ENCODE data around the gene CPSF3.
"Not testable (repeated sequence)": the region's sequence is repeated elsewhere in the genome, so short reads cannot be mapped to it uniquely, and the experiment has no call there.

Gene CPSF3

GRCh38 chr2:9466147-9466683 lies 42.8 kb downstream of the CPSF3 start:
- no peak for DNase-seq (ENCODE audit: low read depth)

DNA sequence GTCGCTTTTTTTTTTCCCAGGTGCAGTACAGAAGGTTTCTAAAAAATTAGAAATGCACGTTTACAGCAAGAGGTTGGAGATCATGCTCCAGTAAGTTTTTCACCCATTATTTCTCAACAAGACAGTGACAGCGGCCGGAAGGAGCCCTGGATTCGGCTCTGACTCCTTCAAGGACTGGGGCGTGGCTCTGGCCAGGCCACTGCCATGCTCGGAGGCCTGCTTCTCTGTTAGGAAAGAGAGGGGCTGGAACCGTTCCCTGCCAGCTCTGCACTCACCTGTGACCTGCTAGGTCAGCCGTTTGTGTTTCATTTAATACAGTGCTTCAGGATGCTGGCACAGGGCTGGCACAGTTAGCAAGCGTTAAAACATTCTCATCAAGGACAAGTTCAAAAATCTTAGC lies 44.2 kb downstream of the CPSF3 start:
- no peak for DNase-seq (ENCODE audit: low read depth)

DNA sequence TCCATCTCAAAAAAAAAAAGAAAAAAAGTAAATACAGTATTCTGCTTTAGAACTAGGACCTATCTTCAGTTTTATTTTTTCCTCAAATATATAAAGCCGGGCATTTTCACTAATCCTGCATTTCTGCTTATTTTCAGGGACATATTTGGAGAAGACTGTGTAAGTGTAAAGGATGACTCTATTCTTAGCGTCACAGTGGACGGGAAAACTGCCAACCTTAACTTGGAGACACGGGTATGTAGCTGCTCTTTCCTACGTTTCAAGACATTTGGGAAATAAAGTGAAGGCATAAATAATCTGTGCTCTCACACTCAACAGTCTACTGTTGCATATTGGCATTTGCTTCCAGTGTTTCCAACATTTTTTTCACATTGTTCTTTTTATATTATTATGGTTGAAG lies 47.8 kb downstream of the CPSF3 start:
- no peak for DNase-seq (ENCODE audit: low read depth)

GRCh38 chr2:9472511-9472910 lies 49.1 kb downstream of the CPSF3 start:
- DNase-seq (ENCODE audit: low read depth), result no peak

GRCh38 chr2:9473308-9473984 lies 50.0 kb downstream of the CPSF3 start:
- no peak for DNase-seq (ENCODE audit: low read depth)

- peak; percentile 26 for DNase-seq (ENCODE audit: low read depth)
These were observed 50.5 kb downstream of the CPSF3 start for GRCh38 chr2:9473985-9474360.

DNA sequence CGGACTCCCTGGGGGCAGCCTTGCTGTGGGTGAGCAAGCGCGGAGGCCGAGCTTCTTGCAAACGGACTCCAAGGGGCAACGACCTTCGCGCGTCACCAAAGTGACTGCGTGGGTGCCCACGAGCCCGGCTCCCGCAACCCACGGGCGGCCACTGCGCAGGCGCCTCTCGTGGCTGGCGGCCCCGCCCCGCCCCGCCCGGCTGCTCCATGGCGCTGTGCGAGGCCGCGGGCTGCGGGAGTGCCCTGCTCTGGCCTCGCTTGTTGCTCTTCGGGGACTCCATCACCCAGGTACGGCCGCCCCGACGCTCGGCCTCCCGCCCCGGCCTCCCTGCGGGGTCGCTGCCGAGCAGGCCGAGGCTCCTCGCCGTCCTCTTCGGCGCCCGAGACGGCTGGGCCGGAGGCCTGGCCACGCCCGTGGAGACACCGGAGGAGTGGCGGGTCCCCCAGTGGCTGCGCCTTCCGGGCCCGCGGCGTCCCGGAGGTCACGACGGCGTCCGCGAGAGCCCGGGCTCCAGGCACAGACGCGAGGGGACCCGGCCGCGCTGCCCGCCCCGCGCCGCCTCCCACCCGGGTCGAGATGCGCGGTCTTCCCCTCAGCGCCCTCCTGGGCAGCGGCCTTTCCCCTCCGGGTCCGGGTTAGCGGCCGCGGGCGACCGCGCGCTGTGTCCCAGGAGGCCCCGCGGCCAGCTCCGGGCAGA lies 51.1 kb downstream of the CPSF3 start, which contains the start of gene IAH1:
Gene IAH1 (plus strand): TSS at position 191 of the 697 bp plus-strand sequence. CDS start 16 bp downstream, at position 207.
- peak; percentile 54 for DNase-seq (ENCODE audit: low read depth)

DNA sequence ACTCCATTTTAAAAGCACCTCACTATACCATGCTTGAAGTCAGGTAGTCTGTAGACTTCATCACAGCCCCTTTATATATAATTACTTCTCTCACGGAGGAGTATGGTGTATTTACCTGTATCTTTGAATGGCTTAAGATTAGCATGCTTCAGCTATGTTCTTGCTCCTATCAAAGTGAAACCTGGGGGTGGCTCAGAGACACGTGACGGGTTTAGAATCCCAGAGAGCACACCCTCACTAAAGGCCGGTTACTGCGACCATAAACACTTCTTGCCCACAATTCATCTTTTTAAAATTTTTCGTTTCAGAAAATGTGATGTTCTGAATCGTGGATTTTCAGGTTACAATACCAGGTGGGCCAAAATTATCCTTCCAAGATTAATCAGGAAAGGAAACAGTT lies 54.5 kb downstream of the CPSF3 start:
- no peak for DNase-seq (ENCODE audit: low read depth)

DNA sequence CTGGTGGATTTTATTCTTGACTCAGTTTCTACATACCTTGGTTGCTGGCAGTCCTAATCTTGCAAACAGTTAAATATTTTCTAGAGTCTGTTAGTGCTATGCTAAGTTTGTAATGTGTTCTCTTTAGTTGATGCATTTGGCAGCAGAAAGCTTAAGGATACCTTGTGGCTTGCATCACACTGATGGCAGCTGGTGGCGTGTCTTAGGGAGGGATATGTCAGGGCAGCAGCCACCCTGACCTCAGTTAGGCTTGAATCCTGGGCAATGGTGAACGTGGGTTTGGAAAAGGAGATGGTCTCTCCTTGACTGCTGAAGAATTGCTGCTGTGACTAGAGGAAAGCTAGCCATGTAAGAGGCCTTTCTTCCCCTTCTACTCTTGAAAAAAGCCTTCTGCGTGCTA lies 55.1 kb downstream of the CPSF3 start:
- no peak for DNase-seq (ENCODE audit: low read depth)

GRCh38 chr2:9480157-9480556 lies 56.7 kb downstream of the CPSF3 start:
- DNase-seq (ENCODE audit: low read depth), result no peak

DNA sequence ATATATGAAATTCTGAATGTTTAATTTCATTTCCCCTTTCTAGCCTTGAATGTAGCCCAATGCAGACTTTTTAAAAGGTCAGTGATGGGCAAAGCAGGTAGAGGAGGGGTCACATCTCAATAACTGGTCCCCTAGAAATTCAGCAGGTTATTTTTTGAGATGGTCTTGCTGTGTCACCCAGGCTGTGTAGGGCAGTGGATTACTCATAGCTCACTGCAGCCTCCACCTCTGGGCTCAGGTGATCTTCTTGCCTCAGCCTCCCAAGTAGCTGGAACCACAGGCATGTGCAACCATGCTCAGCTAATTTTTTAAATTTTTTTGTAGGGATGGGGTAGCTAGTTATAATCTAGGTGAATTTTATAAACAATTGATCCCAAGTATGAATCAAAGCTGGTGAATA lies 59.7 kb downstream of the CPSF3 start:
- DNase-seq (ENCODE audit: low read depth), result no peak

GRCh38 chr2:9484533-9484932 lies 61.1 kb downstream of the CPSF3 start:
- DNase-seq (ENCODE audit: low read depth), result peak; percentile 51

DNA sequence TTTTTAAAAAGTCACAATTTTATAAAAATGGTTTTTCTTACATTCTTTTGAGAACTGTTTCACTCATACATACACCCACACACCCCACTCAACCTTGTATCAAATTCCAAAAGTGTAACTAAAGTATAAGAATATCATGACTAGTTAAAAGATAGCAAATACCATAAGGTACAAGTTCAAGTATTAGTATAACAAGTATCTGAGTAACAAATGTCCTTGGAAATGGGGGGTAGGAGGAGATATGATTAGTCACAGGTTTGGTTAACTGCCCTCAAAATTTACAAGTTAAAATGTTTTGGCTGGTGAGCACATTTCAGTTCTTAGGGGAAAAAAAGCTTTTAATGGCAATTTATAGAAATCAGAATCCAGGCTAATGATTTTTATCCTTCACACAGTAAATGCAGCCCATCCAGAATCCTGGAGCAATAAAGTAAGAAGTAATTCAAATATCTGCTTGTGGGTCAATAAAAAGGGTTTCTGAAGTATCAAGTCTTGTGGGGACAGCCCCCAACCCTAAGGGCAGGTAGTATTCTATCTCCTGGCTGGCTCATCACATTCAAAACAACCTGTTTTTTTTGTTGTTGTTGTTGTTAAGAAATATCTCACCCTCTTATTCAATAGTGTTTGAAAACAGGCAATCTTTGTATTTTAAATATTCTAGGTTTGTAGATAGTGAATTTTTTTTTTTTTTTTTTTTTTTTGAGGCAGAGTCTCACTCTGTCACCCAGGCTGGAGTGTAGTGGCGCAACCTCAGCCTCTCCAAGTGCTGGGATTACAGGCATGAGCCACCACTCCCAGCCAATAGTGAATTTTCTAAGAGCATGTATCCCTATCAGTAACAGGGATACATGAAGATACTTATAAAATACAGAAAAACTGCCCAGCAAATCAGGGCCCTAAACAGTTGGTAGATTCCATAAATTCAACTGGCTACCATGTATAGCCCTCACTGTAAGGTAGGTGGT lies 65.4 kb downstream of the CPSF3 start:
- no peak for DNase-seq (ENCODE audit: low read depth)

- no peak for DNase-seq (ENCODE audit: low read depth)
These were observed 67.3 kb downstream of the CPSF3 start for GRCh38 chr2:9490789-9491188.

DNA sequence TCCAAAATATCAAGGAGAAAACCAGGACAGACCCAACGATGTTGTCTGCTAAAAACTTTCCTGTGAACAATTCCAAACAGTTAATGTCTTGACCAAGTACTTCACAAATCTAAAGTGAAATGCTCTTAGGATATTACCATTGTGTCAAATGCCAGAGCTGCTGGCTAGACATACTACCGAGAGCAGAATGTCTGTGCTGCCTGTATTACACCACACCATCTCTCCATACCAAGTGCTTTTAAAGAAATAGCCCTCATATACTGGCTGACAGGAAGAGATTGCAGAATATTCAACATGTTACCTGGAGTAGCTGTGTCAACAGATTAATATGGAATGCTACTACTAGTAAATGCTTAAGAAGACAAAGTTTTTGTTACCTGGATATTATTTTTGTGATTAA lies 69.5 kb downstream of the CPSF3 start:
- DNase-seq (ENCODE audit: low read depth), result no peak

DNA sequence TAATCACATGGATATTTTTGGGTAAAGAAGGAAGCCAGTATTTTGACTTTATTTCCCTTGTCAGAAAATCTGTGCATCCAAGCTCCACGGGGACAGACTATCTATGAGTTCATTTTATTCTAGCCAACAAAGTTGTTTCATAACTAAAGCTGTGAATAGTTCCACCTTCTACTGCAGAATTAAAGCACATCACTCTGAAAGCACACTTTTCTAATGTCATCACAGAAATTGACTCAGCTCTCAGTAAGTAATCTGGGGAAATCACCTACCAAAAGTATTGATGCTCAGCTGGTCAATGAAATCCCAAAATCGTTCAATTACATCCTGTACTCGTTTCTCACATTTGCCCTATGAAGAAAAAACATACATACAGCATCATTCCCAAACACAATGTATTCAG lies 70.0 kb downstream of the CPSF3 start:
- DNase-seq (ENCODE audit: low read depth), result no peak

GRCh38 chr2:9494081-9494480 lies 70.6 kb downstream of the CPSF3 start:
- no peak for DNase-seq (ENCODE audit: low read depth)

- DNase-seq (ENCODE audit: low read depth), result no peak
These were observed 73.6 kb downstream of the CPSF3 start for GRCh38 chr2:9497017-9497416.

GRCh38 chr2:9498210-9498609 lies 74.8 kb downstream of the CPSF3 start:
- peak; percentile 14 for DNase-seq (ENCODE audit: low read depth)

- DNase-seq (ENCODE audit: low read depth), result no peak
These were observed 85.5 kb downstream of the CPSF3 start for GRCh38 chr2:9508931-9509330.

GRCh38 chr2:9513946-9514345 lies 90.5 kb downstream of the CPSF3 start:
- DNase-seq (ENCODE audit: low read depth), result not testable (repeated sequence)

GRCh38 chr2:9517118-9517782 lies 93.8 kb downstream of the CPSF3 start:
- DNase-seq (ENCODE audit: low read depth), result no peak

All from fibroblast of gingiva (primary cell).